CD1c-positive myeloid dendritic cell (primary cell): ENCODE measurements around the gene RPL28.

Experiments
- DNase-seq: peaks from one replicate; pipeline ENCODE4 v3.0.0-alpha.2; 2016; ENCODE audit errors: extremely low spot score

The RPL28 gene

GRCh38 chr19:55353356-55353802 is 32.4 kb upstream of the RPL28 start:
- DNase-seq = no peak

- peak; percentile 76 for DNase-seq
Measured at GRCh38 chr19:55353803-55354697, 31.7 kb upstream of the RPL28 start.

- no peak for DNase-seq
Measured at GRCh38 chr19:55354698-55355212, 31.0 kb upstream of the RPL28 start, which contains the start of gene COX6B2. COX6B2 (minus strand) TSS chr19:55354719; CDS start chr19:55354521, 198 bp downstream.

GRCh38 chr19:55355213-55355821 is 30.4 kb upstream of the RPL28 start:
- no peak for DNase-seq

GRCh38 chr19:55358493-55358892 is 27.2 kb upstream of the RPL28 start:
- DNase-seq = no peak

GRCh38 chr19:55358943-55359908 is 26.5 kb upstream of the RPL28 start:
- DNase-seq = no peak

GRCh38 chr19:55360902-55361301 is 24.8 kb upstream of the RPL28 start:
- no peak for DNase-seq

GRCh38 chr19:55362174-55362989 is 23.4 kb upstream of the RPL28 start:
- DNase-seq = no peak

- DNase-seq = no peak
Measured at GRCh38 chr19:55362990-55363716, 22.6 kb upstream of the RPL28 start, which contains the start of gene GARIN5B. GARIN5B (minus strand) TSS chr19:55363260; CDS start chr19:55363066, 194 bp downstream.

GRCh38 chr19:55365245-55365644 is 20.5 kb upstream of the RPL28 start:
- no peak for DNase-seq

- DNase-seq = no peak
Measured at GRCh38 chr19:55365964-55366363, 19.8 kb upstream of the RPL28 start.

GRCh38 chr19:55366790-55367189 is 18.9 kb upstream of the RPL28 start:
- DNase-seq = no peak

- no peak for DNase-seq
Measured at GRCh38 chr19:55368106-55368505, 17.6 kb upstream of the RPL28 start.

GRCh38 chr19:55368701-55369563 is 16.8 kb upstream of the RPL28 start:
- DNase-seq = peak; percentile 72

GRCh38 chr19:55369653-55370304 is 16.0 kb upstream of the RPL28 start:
- no peak for DNase-seq

GRCh38 chr19:55370305-55370988 is 15.3 kb upstream of the RPL28 start, which contains the start of gene IL11:
IL11 (minus strand) TSS chr19:55370463; CDS start chr19:55370310, 153 bp downstream.
- no peak for DNase-seq

- DNase-seq = no peak
Measured at GRCh38 chr19:55372316-55373081, 13.2 kb upstream of the RPL28 start.
